Astrocyte of the cerebellum (primary cell): ENCODE measurements around the gene MTMR1.

Experiments
- DNase-seq: peaks from one replicate; pipeline ENCODE4 v3.0.0-alpha.2; 2011; ENCODE audit warnings: low read depth
- H3K4me3 ChIP-seq: 2 replicates; pipeline ENCODE4 v1.5.1; 2011; ENCODE audit warnings: mild to moderate bottlenecking, low read depth, low read length, moderate library complexity
- CTCF ChIP-seq: IDR thresholded peaks from 2 replicates; pipeline ENCODE4 v1.5.1; 2012; ENCODE audit warnings: low read length, low read depth, moderate library complexity, mild to moderate bottlenecking; ENCODE audit errors: missing control alignments
- in situ Hi-C: cut with HindIII; loops from 2 replicates; pipeline ENCODE4 v1.10.0; 2017; ENCODE audit warnings: low sequenced_read_pairs

Gene MTMR1

DNA sequence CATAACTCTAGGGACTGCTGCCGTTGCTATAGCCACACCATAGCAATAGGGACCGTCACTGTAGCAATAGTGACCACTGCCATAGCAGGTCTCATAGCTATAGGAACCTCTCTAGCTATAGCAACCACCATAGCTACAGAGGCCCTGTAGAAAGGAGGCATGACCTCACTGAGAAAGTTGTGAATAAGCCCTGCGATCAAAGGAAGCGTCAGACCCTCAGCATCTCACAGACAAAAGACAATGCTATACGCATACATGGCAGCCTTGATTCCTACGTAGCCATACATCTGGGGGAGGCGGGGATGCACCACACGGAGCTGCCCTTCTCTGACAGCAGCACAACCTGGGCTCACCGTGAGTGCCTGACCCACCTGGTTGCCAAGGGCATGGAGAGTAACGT, 88.5 kb downstream of the MTMR1 start:
- TF ChIP-seq CTCF = no peak
- DNase-seq = no peak
- in situ Hi-C loops = no loop called here
- H3K4me3 ChIP-seq = no peak overlapping the region

DNA sequence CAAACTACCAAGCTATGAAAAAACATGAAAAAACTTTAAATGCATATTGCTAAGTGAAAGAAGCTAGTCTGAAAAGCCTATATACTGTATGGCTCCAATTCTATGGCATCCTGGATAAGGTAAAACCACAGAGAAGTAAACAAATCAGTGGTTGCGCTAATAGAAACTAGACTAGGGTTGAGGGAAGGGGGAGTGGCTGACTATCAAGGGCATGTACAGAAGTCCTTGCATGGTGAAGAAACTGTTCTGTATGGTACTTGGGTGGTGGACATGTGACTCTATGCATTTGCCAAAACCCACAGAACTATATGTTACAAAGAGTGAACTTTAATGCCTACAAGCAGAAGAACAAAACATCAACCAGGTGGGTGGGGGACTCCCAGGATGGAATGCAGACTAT, 96.8 kb downstream of the MTMR1 start:
- no peak overlapping the region for H3K4me3 ChIP-seq
- in situ Hi-C loops = no loop called here
- DNase-seq = no peak
- TF ChIP-seq CTCF = no peak

DNA sequence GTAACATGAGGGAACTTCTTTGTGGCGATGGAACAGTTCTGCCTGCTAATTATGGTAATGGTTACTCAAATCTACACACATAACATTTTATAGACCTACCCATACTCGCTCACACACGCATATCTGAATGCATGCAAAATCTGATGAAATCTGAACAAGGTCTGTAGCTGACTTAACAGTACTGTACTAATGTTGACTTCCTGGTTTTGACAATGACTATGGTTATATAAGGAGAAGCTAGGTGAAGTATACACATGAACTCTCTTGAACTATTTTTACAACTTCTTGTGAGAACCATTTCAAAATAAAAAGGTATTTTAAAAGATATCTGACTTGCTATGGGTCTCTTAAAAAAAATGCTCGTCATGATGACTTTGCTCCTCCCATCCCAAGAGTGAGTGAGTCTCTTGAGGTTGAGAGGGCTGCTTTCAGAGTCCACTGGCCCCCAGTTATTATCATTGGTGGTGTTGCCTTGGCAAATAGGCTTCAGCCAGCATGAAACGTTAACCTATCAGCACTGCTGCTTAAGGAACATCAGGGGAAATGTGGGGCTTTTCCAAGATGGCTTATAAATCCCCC, 99.8 kb downstream of the MTMR1 start:
- H3K4me3 ChIP-seq = no peak overlapping the region
- DNase-seq = no peak
- in situ Hi-C loops = no loop called here
- TF ChIP-seq CTCF = no peak

- in situ Hi-C loops = no loop called here
- DNase-seq = no peak
- no peak for TF ChIP-seq CTCF
- no peak overlapping the region for H3K4me3 ChIP-seq
These were observed 112.5 kb downstream of the MTMR1 start for GRCh38 chrX:150805736-150806135.

- TF ChIP-seq CTCF = no peak
- DNase-seq = no peak
- H3K4me3 ChIP-seq = no peak overlapping the region
- in situ Hi-C loops = no loop called here
These were observed 113.6 kb downstream of the MTMR1 start for GRCh38 chrX:150806827-150807226.

- in situ Hi-C loops = no loop called here
- no peak for TF ChIP-seq CTCF
- H3K4me3 ChIP-seq = no peak overlapping the region
- DNase-seq = no peak
These were observed 120.7 kb downstream of the MTMR1 start for GRCh38 chrX:150813922-150814321.
